GM21515 (cell line): ENCODE measurements around the gene PEX10.
"Not testable (repeated sequence)": the region's sequence is repeated elsewhere in the genome, so short reads cannot be mapped to it uniquely, and the experiment has no call there.

Experiments used
- ATAC-seq: cut with Tn5 transposase; IDR thresholded peaks from one replicate; pipeline ENCODE4 v1.9.1; 2021; ENCODE audit not compliant: unreplicated experiment

The PEX10 gene

GRCh38 chr1:2412395-2412772 lies at the start of gene PEX10:
Gene PEX10 (minus strand): TSS chr1:2412564. CDS start chr1:2412502, 62 bp downstream.
- ATAC-seq: peak; percentile 77

DNA sequence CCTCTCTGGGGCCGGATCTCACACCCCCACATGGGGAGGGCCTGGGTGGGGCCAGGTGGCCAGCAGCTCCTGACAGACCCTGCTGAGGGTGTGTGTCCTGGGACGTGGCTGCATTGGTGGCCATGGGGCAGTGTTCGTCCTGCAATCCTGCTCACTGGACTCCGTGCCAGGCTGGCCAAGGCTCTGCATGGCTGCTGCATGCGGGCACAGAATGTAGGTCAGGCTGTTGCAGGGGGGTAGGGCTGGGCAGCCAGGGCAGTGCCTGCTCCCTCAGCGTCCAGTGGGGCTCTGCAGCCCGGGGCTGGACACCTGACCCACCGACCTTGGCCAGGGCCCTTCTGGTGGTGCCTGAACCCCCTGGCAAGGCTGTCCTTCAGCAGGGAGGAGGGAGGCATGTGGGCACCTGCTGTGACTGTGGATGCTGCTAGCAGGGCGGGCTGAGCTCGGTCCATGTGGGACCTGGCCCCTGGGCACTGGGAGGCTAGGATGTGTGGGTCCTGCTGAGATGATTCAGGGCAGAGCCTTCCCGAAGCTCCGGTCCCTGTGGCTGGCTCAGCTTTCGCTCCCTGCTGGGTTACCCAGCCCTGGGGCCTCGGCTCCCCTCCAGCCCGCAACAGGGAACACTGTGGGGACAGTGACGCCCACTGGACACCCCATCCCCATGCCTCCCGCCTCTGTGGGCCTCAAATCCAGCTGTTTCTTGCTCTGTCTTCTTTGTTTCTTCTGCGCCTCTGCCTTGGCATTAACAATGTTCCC lies 48.8 kb upstream of the PEX10 start:
- ATAC-seq: no peak

DNA sequence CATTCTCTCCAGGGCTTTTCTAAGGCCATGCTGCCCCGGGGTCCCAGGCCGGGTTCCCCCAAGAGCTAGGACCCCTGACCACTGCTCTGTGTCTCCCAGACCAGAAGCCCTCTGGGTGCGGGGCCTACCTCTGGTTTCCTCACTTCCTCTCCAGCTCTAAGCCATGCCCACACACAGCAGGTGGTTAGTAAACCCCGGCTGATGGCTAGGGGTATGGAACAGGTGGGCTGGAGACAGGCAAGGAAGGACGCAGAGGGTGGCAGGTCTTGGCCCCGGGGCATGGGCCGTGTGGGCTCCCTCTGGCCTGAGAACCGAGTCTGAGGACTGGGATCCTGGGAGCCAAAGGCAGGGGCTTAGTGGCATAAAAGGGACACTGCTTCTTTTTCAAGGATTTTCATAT lies 47.8 kb upstream of the PEX10 start:
- no peak for ATAC-seq

DNA sequence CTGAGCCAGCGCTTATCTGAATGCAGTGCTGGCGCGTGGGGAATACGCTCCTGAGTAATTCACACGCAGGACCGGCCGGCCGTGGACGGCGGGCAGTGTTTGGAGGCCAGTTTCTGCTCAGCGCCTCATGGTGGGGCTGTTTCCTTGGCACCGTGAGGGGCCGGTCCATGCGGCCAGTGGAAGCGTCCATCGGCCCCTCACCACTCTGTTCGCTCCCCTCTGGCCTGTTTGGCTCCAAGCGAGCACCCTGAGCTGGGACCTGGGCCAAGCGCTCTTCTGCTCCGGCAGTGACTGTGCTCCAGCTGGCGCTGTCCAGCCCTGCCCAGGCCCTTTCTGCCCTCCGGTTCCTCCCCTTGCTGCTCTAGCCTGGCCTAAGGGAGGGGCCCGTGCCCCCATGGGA lies 47.4 kb upstream of the PEX10 start:
- ATAC-seq: no peak

- ATAC-seq: not testable (repeated sequence)
These were observed 46.9 kb upstream of the PEX10 start for GRCh38 chr1:2459102-2459753.

GRCh38 chr1:2458687-2459086 lies 46.3 kb upstream of the PEX10 start:
- ATAC-seq: no peak

- no peak for ATAC-seq
These were observed 45.1 kb upstream of the PEX10 start for GRCh38 chr1:2457444-2457843.

- ATAC-seq: no peak
These were observed 43.4 kb upstream of the PEX10 start for GRCh38 chr1:2455757-2456156.

DNA sequence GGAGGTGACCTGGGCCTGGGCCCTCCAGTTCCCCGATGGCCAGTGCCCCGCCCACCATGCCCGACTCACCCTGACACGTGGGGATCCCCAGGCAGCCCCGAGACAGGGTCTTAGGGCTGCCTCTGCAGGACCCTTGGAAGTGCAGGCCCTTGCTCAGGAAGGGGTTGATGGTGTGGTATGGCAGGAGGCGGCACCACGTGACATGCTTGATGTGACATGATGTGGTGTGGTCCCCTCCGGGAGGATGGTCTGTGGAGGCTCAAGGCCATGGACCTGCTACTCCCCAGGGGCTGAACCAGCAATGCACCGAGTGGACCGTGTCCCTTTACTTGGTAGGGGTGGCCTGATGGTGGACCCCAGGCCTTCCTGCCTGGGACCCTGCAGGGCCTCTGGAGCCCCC lies 41.9 kb upstream of the PEX10 start:
- ATAC-seq: no peak

GRCh38 chr1:2452932-2453315 lies 40.6 kb upstream of the PEX10 start:
- ATAC-seq: no peak

GRCh38 chr1:2452201-2452931 lies 40.0 kb upstream of the PEX10 start:
- no peak for ATAC-seq

DNA sequence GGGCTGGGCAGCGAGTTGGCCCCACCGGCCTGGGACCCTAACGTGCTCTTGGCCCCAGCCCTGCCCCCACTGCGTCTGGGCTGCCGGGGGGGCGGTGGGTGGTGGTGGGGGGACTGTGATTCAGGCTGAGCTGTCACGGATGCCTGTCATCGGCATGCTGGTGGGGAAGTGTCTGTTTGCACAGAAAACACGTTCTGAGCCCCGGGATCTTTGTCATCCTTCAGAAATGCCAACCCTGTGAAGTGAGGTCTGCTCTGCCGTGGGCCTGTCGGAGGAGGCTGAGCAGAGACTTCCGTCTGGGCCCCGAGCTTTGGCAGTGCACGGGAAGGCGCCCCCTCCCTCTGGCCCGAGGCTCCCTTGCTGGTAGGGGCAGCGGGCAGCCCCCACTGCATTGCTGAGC lies 39.4 kb upstream of the PEX10 start:
- ATAC-seq: no peak

GRCh38 chr1:2449636-2450454 lies 37.5 kb upstream of the PEX10 start:
- ATAC-seq: no peak

DNA sequence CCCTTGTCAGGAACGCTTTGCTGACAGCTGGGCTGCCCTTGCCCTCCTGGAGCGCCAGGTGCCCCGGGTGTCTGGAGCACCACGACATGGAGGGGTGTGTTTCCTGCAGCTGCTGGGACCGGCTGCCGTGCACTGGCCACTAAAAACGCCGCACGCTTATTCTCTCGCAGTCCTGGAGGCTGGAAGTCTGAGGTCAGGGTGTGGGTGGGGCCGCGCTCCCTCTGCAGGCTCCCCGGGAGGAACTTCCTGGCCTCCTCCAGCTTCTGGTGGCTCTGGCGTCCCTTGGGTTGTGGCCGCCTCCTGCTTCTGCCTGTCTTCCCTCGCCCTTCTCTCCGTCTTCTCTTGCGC lies 35.7 kb upstream of the PEX10 start:
- no peak for ATAC-seq

DNA sequence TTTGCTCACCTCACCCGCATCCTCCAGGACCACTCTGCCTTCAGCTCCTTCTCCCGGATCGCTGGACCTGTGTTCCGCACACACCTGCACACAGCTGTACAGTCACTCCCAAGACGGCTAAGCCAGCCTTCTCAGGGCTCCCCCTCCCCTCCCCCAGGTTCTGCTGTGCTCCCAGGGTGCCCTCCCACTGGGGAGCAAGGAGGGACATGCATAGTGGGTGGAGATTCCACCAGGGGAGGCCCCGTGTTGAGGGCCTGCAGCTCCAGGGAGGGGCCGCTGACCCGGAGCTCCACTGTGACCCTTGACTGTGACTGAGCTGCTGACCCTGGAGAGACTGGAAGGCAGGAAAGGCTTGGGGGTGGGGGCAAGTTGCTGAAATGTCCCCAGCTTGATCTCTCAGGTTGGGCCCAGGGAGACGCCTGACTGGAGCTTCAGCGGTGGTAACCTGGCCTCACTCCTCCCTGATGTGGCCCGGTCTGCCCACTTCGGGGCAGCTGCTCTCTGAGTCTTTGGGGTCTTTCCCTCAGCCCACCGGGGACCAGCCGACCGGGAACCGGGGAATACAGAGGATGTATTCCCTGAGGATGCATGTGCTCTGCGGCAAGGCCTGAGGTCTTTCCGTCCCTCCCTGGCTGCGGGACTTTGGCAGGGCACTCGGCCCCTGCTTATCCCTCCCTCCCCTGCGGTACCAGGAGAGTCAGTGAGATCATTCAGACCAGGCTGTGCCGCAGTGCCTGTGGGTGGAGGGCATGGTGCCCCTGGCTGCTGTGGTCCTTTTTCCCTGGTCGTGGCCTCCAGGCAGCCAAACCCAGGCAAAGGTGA lies 35.1 kb upstream of the PEX10 start:
- ATAC-seq: no peak

DNA sequence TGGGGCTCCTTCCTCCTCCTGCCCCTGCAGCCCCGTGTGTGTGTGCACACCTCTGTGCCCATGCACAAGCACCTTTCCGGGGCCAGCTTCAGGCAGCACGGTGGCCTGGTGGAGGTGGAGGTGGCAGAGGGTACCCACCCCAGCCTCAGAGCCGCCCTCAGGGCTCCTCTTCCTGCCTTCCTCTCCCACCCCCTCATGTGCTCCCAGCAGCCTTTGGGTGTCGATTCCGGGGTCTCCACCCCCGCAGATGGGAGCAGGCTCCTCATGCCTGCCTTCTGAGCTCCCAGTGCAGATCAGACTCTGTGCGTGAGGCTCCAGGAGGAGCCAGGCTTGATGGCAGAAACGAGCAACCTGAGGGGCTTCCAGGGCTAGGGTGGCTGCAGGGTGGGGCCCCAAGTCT lies 34.5 kb upstream of the PEX10 start:
- no peak for ATAC-seq

GRCh38 chr1:2446394-2446793 lies 34.0 kb upstream of the PEX10 start:
- no peak for ATAC-seq

DNA sequence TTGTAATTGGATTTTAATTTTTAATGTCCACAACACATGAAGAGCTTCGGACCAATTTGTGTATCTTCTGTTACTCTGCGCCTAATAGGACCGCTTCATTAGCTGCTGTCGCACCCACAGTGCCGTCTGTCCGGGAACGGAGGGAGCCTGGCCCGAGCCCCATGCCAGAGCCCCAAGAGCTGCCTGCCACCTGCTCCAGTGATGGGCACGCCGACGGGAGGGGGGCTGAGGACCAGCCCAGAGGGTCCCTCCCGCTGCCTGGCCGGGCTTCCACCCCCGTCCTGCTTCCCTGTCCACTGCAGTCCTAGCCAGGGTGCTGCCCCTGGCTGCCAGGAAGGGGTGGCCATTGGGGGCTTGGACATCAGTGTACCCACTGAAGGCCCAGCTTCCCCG lies 33.5 kb upstream of the PEX10 start:
- ATAC-seq: no peak

DNA sequence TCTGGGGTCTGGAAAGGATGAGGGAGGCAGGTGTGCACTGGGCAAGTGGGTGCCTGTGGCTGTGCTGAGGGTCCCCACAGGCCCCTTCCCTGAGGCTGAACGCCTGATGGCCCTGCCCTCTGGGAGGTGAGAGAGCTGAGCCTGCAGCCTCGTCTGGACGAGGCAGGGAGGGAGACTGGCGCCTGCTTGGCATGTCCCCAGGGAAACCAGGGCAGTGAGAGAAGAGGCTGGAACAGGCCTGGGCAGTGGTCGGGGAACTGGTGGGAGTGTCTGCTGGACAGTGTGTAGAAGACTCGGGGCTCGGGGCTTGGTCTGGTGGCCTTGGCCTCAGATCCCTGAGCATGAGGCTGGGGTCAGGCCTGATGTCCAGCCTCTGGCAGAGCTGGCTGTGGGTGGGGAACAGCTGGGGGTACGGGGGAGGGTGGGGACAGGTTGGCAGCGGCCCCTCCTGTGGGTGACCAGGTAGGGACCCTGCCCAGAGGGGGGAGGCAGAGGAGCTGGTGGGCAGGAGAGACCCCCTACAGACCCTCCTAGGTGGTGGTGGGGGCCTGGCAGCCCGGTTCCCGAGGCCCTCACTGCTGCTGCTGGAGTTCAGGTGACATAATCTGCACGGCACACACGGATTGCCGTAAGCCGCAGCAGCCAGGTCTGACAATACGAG lies 32.9 kb upstream of the PEX10 start:
- no peak for ATAC-seq

- no peak for ATAC-seq
These were observed 31.8 kb upstream of the PEX10 start for GRCh38 chr1:2444138-2444591.
